ENCODE data around the gene NRM.

DNA sequence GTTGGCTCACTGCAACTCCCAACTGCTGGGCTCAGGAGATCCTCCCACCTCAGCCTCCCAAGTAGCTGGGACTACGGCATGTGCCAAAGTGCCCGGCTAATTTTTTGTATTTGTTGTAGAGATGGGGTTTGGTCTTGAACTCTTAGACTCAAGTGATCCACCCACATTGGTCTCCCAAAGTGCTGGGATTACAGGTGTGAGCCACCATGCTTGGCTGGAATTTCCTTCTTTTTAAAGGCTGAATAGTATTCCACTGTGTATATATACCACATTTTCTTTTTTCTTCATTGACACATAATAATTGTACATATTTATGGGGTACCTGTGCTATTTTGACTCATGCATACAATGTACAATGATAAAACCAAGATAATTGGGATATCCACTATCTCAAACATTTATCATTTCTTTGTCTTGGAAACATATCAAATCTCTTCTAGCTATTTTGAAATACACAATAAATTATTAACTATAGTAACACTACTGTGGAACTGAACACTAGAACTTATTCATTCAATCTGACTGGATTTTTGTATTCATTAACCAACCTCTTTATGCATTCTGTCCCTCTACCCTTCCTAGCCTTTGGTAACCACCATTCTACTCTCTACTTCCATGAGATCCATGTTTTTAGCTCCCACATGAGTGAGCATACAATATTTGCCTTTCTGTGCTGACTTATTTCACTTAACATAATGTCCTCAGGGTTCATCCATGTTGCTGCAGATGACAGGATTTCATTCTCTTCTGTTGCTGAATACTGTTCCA lies 18.5 kb upstream of the NRM start:
- TF ChIP-seq POLR2A (IDR thresholded peaks at IDR 0.05; ENCODE audit: low read depth), result no peak
- TF ChIP-seq, protein P1, sequence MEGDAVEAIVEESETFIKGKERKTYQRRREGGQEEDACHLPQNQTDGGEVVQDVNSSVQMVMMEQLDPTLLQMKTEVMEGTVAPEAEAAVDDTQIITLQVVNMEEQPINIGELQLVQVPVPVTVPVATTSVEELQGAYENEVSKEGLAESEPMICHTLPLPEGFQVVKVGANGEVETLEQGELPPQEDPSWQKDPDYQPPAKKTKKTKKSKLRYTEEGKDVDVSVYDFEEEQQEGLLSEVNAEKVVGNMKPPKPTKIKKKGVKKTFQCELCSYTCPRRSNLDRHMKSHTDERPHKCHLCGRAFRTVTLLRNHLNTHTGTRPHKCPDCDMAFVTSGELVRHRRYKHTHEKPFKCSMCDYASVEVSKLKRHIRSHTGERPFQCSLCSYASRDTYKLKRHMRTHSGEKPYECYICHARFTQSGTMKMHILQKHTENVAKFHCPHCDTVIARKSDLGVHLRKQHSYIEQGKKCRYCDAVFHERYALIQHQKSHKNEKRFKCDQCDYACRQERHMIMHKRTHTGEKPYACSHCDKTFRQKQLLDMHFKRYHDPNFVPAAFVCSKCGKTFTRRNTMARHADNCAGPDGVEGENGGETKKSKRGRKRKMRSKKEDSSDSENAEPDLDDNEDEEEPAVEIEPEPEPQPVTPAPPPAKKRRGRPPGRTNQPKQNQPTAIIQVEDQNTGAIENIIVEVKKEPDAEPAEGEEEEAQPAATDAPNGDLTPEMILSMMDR (IDR thresholded peaks at IDR 0.05), result no peak
- TF ChIP-seq POLR2AphosphoS5 (IDR thresholded peaks at IDR 0.05), result no peak
- no peak for TF ChIP-seq EP300 (IDR thresholded peaks at IDR 0.05)
